DMS53 (cell line): ENCODE measurements around the gene GPR141.
A peak's percentile ranks its signal among the peaks of the same experiment; 100 is the strongest.

Experiments used
- DNase-seq: peaks from one replicate; lab custom pipeline; 2025; lab: John Stamatoyannopoulos, UW

Gene GPR141

DNA sequence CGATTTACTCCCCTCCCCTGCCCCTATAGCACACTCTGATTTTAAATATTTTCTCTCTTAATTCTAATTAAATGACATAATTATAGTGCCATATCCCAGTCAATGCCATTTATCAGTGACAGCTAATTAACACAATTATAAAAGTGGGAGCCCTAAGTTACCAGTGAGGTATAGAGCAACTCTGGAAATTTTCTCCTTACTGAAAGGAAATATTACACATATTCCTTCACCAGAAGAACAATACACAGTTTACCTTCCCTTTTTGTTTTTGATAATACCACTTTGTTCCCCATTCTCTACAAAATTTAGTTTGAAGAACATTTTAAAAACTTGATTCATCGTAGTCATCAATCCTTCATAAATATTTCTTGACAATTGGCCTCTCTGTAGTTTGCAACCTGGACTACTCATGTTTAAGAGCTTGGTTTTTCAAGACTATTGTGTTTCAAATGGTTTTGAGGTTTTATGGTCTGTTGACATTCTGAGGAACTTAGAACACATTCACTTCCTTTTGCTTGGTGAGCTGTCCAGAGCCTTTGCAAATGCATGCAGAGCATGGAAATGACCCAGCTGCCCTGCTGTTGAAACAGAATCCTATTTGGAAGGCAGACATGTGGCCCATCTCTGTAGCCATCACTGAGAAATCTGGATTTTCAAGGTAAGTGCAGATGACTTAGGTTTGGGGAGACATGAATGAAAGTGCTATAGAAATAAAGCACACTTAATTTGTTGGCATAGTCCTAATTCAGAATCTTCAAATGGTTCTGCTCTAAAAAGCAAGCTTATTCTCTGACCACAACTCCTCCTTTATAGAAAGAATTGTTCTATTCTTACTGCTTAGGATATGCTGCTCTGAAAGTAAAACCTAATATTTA is at the start of gene GPR141:
Gene GPR141 (plus strand): TSS at position 521 of the 875 bp plus-strand sequence. CDS start 56,628 bp downstream, outside the sequence.
- peak; percentile 88 for DNase-seq

GRCh38 chr7:37635346-37635745 is 48.2 kb upstream of the GPR141 start:
- DNase-seq: no peak

DNA sequence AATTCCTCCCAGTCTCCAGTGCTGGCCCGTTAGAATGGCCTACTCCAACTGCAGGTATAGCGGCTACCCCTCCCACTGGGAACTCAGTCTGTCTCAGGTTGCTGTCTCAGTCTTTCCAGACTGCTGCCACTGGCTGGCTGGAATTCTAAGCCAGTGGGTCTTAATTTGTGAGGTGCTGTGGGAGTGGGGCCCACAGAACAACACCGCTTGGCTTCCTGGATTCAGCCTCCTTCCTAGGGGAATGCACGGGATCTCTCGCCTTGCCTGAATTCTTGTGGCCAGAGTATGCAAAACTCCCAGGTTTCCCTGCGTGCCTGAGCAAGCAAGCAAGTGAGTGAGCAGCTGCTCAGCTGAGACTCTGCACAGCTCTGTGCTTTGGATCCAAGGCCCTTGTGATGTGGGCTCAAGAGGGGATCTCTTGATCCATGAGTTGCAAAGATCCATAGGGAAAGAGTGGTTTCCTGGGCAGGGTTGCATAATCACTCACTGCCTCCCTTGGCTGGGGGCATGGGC is 41.5 kb upstream of the GPR141 start:
- no peak for DNase-seq

DNA sequence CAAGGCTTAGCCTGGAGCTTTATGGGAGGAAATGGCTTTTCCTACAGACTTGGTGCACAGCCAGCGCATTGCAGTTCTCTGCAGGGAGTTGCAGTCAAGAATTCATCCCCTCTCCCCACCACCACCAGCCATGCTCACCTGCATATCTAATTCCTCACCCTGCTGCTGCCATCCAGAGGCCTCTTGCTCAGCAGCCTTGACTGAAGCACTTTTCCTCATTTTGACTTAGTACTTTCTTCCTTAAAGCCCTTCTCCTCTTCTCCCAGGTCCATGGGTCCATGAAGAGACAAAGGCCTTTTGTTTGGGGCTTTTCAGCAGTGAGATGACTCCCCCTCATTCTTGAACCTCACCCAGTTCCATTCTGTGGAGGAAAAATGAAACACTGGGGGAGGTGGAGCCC is 39.7 kb upstream of the GPR141 start:
- DNase-seq: no peak

GRCh38 chr7:37645282-37646050 is 38.1 kb upstream of the GPR141 start:
- DNase-seq: no peak

- no peak for DNase-seq
Measured at GRCh38 chr7:37656913-37657530, 26.5 kb upstream of the GPR141 start.

DNA sequence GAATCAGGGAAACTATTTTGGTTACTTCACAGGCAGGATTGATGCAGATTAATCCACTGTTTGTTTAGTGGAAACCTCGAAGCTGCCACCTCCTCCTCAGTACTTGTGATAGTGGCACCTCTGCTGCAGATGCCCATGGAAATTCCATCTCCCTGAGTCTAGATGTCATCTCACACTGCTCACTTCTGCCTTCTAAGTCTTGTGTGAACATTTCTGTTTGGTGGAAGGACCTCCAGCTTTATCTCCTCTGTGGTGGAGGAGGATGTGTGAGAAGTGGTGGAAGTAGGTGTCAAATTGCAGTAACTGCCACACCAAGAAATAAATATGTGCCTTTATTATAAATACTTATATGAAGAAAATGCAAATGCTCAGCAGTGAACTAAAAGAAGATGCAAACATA is 25.8 kb upstream of the GPR141 start:
- no peak for DNase-seq

GRCh38 chr7:37659971-37660565 is 23.5 kb upstream of the GPR141 start:
- no peak for DNase-seq

- DNase-seq: no peak
Measured at GRCh38 chr7:37660614-37661013, 23.0 kb upstream of the GPR141 start.

DNA sequence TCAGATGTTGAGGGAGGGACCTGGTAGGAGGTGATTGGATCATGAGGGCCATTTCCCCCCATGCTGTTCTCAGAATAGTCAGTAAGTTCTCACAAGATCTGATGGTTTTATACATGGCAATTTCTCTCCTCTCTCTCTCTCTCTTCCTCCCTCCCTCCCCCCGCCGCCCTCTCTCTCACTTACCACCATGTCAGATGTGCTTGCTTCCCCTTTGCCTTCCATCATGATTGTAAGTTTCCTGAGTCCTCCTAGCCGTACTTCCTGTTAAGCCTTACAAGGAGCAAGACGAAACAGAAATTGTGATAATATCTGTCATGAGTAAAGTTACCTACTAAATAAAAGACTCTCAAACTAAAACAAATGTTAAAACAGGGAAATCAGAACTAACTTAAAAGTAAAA is 19.9 kb upstream of the GPR141 start:
- DNase-seq: no peak

DNA sequence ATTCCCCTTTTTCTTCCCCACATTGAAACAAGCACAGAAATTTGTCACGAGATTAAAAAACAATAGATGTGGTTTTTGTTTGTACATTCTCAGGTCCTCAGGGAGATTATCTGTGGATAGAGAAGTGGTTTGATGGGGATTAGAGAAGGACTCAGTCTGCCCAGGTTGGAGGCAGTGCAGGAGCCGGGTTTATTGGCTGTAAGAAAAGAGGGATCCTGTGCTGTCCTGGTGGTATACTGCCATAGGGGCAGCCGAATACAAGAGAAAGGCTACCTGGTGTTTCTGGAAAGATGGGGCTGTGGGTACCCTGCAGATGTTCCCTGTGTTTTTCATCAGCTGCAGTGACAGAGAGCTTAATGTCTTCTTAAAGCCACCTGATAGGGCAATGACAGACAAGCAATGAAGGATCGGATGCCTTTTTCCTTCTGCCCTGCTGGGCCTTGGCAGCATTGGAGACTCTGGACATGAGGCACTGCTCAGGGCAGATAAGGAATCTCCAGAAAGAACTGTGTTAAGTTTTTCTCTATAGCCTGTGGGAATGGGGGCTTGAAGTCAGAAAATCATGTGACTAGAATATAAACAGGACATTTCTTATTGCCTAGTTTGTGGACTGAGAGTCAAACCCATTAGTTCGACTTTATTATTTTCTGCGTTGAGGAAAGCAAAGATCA is 18.1 kb upstream of the GPR141 start:
- no peak for DNase-seq

DNA sequence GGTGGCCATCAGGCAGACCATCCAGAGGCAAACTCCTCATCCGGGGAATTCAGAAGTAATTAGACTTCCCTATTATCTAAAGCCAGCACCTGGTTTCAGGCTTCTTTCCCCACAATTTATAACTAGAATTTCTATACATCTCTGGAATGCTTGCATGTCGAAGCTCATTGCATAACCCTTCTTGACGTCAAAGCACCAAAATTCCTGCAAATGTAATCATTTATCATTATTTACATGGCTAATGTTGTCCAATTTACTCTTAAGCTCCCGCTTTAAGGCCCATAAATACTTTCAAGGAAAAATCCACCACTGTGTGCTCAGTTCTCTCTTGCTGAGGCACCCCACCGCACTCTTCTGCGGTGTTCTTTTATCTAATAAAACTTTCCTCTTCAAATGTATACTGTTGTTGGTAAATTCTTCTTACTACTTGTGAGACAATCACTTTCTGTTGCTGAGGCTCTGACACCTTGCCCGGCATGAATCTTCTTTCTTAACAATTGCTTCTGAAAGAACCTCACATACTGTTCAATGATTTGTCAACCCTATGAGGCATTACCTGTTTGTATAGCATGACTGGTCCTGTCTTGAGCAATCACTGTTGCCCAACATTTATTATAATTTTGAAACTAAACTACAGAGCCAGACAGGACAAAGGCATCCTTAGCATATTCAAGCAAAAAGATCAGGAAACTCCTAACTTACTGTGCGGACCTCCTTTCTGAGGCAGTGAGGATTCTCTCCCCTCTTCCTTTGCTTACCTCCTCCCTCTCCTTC is 17.4 kb upstream of the GPR141 start:
- DNase-seq: no peak

GRCh38 chr7:37669818-37670217 is 13.7 kb upstream of the GPR141 start:
- DNase-seq: no peak

GRCh38 chr7:37670436-37670835 is 13.1 kb upstream of the GPR141 start:
- DNase-seq: peak; percentile 61

DNA sequence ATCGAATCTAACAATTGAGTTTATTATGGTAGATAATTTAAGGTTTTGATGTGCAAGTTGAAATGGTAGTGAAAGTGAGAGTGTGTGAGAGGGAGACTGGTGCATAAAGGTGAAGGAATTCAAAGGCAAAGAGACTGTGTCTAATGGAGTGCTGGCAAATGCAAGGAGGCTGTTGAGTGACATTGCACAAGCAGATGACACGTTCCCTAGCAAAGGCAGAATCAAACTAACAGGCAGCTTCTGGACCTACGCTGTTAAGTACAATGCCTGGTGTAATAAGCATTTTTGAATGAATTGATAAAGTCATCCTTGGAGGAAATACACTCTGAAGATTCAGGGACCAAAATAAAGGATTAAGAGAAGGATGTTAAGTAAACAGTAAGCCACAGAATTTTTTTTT is 11.7 kb upstream of the GPR141 start:
- DNase-seq: peak; percentile 8

DNA sequence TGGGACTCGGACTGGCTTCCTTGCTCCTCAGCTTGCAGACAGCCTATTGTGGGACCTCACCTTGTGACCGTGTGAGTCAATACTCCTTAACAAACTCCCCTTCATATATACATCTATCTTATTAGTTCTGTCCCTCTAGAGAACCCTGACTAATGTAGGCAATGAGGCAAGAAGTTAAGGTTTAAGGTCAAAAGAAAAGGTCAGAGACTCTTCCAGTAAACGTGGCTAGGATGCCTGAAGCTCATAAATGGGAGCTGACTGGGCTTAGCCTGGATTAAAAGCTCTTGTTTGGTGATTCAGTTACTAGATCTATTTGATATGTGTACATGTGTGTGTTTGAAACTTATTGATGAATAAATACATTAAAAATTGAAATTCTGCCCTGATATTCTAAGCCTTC is 10.6 kb upstream of the GPR141 start:
- DNase-seq: no peak

- no peak for DNase-seq
Measured at GRCh38 chr7:37673523-37673922, 10.0 kb upstream of the GPR141 start.

DNA sequence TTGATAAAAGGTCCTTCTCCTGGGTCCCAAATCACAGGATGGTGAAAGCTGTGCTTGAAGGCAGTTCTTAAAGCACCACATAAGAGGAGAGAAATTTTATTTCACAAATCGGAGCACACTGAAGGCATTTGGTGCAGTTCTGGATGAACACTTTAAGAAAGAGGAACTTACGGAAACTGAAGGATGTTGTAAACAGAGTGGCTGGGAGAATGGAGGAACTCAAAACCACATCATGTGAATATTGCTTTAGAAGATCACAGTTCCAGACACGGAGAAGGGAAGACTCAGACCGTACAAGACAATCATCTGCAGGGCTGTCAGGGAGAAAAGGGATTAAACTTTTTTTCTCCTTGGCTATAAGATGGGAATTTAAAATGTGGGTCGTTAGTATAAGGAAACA is 9.0 kb upstream of the GPR141 start:
- no peak for DNase-seq

GRCh38 chr7:37675749-37676148 is 7.8 kb upstream of the GPR141 start:
- DNase-seq: no peak

DNA sequence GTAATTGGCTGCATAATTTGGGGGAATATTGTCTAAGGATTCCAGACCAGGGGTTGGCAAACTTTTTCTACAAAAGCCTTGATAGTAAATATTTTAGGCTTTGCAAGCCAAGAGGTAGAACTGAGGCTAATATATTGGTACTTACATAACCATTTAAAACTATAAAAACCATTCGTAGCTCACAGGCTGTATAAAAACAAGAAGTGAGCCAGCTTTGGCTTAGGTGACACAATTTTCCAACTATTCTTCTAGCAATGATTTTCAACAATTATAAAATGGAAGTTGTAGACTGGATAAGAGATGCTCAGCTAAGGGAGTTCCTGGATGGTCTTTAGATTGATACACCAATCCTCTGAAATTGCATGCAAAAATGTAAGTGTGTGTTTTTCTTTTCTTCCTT is 1.4 kb downstream of the GPR141 start:
- DNase-seq: no peak
